GM12878 (cell line): ENCODE data around the gene RAD51B. TPM values are rescaled to one million over a fixed set of nuclear protein-coding genes. Genes with fewer than 3 reads are reported as not detected.

Experiments
- ATAC-seq: fragments of 200-7000 bp; cut with Tn5 transposase; 3 replicates; pipeline ENCODE4 v1.9.1; 2020; ENCODE audit warnings: mild to moderate bottlenecking, moderate library complexity
- BruUV-seq: library from RNA; stranded (reverse); fragments of 400-500 nt; replicated peaks from 2 replicates; lab custom pipeline; 2021; lab: Mats Ljungman, UMichigan
- CTCF ChIA-PET: fragments of 300-600 bp; sonication (Branson Sonifier 250); formaldehyde crosslinking; extraction: SDS; loops from one replicate; lab custom pipeline; 2021; ENCODE audit warnings: inconsistent platforms; lab: Yijun Ruan, JAX
- POLR2A ChIA-PET: fragments of 350-600 bp; formaldehyde crosslinking; extraction: SDS; loops from one replicate; lab custom pipeline; 2021; ENCODE audit warnings: inconsistent platforms; lab: Charles Lee
- RAD21 ChIA-PET: fragments of 300-600 bp; sonication (Branson Sonifier 250); formaldehyde crosslinking; loops from one replicate; lab custom pipeline; 2023; ENCODE audit warnings: antibody characterized with exemption; ENCODE audit not compliant: unreplicated experiment; lab: Charles Lee
- SMC1A ChIA-PET: fragments of 300-600 bp; sonication (Branson Sonifier 250); formaldehyde crosslinking; loops from one replicate; lab custom pipeline; 2023; ENCODE audit not compliant: unreplicated experiment, uncharacterized antibody; lab: Charles Lee
- DNase-seq: peaks from one replicate; pipeline ENCODE4 v3.0.0-alpha.2; 2011; ENCODE audit warnings: low read depth, low spot score
- FAIRE-seq: peaks from 3 replicates; lab custom pipeline; 2011; peaks lifted over from hg19 to GRCh38; lab: Jason Lieb, UNC
- H2AFZ ChIP-seq: 2 replicates; pipeline ENCODE4 v1.6.0; 2011; ENCODE audit warnings: low read depth, low read length, control low read depth; ENCODE audit not compliant: control insufficient read depth
- H3K27ac ChIP-seq: 2 replicates; pipeline ENCODE4 v1.5.1; 2011; ENCODE audit warnings: control low read depth; ENCODE audit not compliant: control insufficient read depth, insufficient read depth
- H3K27me3 ChIP-seq, 2 experiments: replicated peaks in 1 of 2; 2 replicates each; pipeline versions ENCODE4 v1.6.0 to v1.6.1; 2011; ENCODE audit warnings: low read length in 1 of 2; ENCODE audit not compliant: control insufficient read depth in 2 of 2, insufficient read depth in 2 of 2
- H3K36me3 ChIP-seq, 2 experiments: 2 replicates each; pipeline ENCODE4 v1.5.1; 2011; ENCODE audit warnings: low read length in 1 of 2; ENCODE audit not compliant: control insufficient read depth in 2 of 2, insufficient read depth in 2 of 2
- H3K4me1 ChIP-seq: 2 replicates; pipeline ENCODE4 v1.6.1; 2011; ENCODE audit warnings: mild to moderate bottlenecking, low read length, moderate library complexity, mixed read lengths; ENCODE audit not compliant: control insufficient read depth, insufficient read depth
- H3K4me2 ChIP-seq: 2 replicates; pipeline ENCODE4 v1.6.0; 2011; ENCODE audit warnings: control low read depth; ENCODE audit not compliant: control insufficient read depth, insufficient read depth
- H3K4me3 ChIP-seq: fragments of 200-600 bp; sonication (generic); 2 replicates; pipeline ENCODE4 v1.5.1; 2016
- H3K79me2 ChIP-seq: 2 replicates; pipeline ENCODE4 v1.6.0; 2011; ENCODE audit warnings: low read length; ENCODE audit not compliant: control insufficient read depth, insufficient read depth
- H3K9ac ChIP-seq: 2 replicates; pipeline ENCODE4 v1.8.0; 2011; ENCODE audit warnings: low read length, control low read depth, mixed read lengths; ENCODE audit not compliant: control insufficient read depth, insufficient read depth
- H3K9me3 ChIP-seq: replicated peaks from 3 replicates; pipeline ENCODE4 v1.5.1; 2011; ENCODE audit warnings: mild to moderate bottlenecking, low read length; ENCODE audit not compliant: control insufficient read depth, insufficient read depth
- H4K20me1 ChIP-seq: 2 replicates; pipeline ENCODE4 v1.6.0; 2011; ENCODE audit not compliant: control insufficient read depth, insufficient read depth
- EGR1 ChIP-seq, 2 experiments: IDR thresholded peaks; 1 replicate in 1 of 2; 2 replicates in 1 of 2; pipeline ENCODE4 v1.6.1; 2011 to 2012; ENCODE audit warnings: low read depth in 2 of 2, low read length in 2 of 2, borderline replicate concordance in 1 of 2, mild to moderate bottlenecking in 1 of 2, moderate library complexity in 1 of 2
- IRF5 ChIP-seq: fragments of 450-650 bp; IDR thresholded peaks from 2 replicates; pipeline ENCODE4 v1.6.1; 2017; ENCODE audit warnings: borderline replicate concordance
- MXI1 ChIP-seq: fragments of 150-350 bp; IDR thresholded peaks from 2 replicates; pipeline ENCODE4 v1.6.1; 2011; ENCODE audit warnings: low read depth, mild to moderate bottlenecking, inconsistent platforms, low read length, improper control_type of control experiment
- SREBF2 ChIP-seq: IDR thresholded peaks from 2 replicates; pipeline ENCODE4 v1.6.1; 2012; ENCODE audit warnings: mild to moderate bottlenecking, low read length
- ZBTB11 ChIP-seq: fragments of 450-650 bp; formaldehyde crosslinking; IDR thresholded peaks from 2 replicates; pipeline ENCODE4 v1.5.0; 2022; ENCODE audit warnings: mild to moderate bottlenecking, missing genetic modification characterization
- ZNF622 ChIP-seq: fragments of 450-650 bp; IDR thresholded peaks from 2 replicates; pipeline ENCODE4 v1.6.1; 2017; ENCODE audit warnings: mild to moderate bottlenecking, inconsistent platforms
- WGBS: methylation state at CpG from one replicate; pipeline ENCODE4 v1.1.6; 2016; ENCODE audit warnings: low lambda C conversion rate; ENCODE audit not compliant: insufficient replicate concordance, insufficient coverage; ENCODE audit errors: missing lambda C conversion rate; 5-methylcytosine and 5-hydroxymethylcytosine counted together
- in situ Hi-C: fragments of 300-500 bp; cut with MboI; formaldehyde crosslinking; loops from 9 replicates; pipeline ENCODE4 v1.14.3; 2018; ENCODE audit warnings: mixed read lengths
- intact Hi-C: fragments of 100-400 bp; cut with micrococcal nuclease; formaldehyde crosslinking; loops from one replicate; pipeline ENCODE4 v1.14.2; 2022; ENCODE audit not compliant: unreplicated experiment
- polyA plus RNA-seq, 11 experiments: library from polyadenylated mRNA; depleted of rRNA in 4 of 11; unstranded in 6 of 11; stranded (reverse) in 5 of 11; fragments of >200 nt; fragmentation: Nextera tagmentation in 4 of 11; fragmentation: Illumina TruSeq in 1 of 11; extraction: Ambion mirVana in 4 of 11; extraction: Trizol in 1 of 11; gene quantifications; 1 replicate in 1 of 11; 2 replicates in 10 of 11; pipeline versions ENCODE4 v1.2.1 to v1.2.3, GENCODE V29; 2011 to 2016; ENCODE audit warnings: inconsistent platforms in 2 of 11, missing spikeins in 2 of 11, low read depth in 1 of 11
- total RNA-seq, 4 experiments: library from RNA; depleted of rRNA in 3 of 4; stranded (reverse); fragments of >200 nt in 3 of 4; fragmentation: Illumina TruSeq in 1 of 4; extraction: Trizol in 1 of 4; gene quantifications; 2 replicates each; pipeline versions ENCODE4 v1.2.1 to v1.2.3, GENCODE V29; 2013 to 2021

Gene RAD51B
- total and polyA plus RNA-seq, 10 of the 15 experiments (the other 5 are each of a cell fraction or from before 2014, with no cell fraction given), result 9.8 to 26.8 (median 21.3) TPM

GRCh38 chr14:68598089-68598488 lies 778.5 kb downstream of the RAD51B start:
- BruUV-seq, result no TSS peak
- no peaks in the 10 kb centered on the region for H3K79me2 ChIP-seq
- H2AFZ ChIP-seq, result no peak overlapping the region
- no peaks in the 10 kb centered on the region; the same call in 2 of the 3 replicates for H3K9me3 ChIP-seq
- TF ChIP-seq EGR1 (IDR thresholded peaks at IDR 0.05; ENCODE audit: borderline replicate concordance in 1 of 2, low read depth in 2 of 2, low read length in 2 of 2) (no peak), MXI1 (no peak), ZNF622 (no peak), SREBF2 (no peak), IRF5 (no peak), ZBTB11 (CRISPR knock-in tag) (no peak)
- H3K27me3 ChIP-seq, result no peaks in the 10 kb centered on the region
- H3K36me3 ChIP-seq, result no peaks in the 10 kb centered on the region
- 48% methylated on average over 2 of the region's 2 CpGs for WGBS
- no peak overlapping the region for H3K4me2 ChIP-seq
- no peak overlapping the region for H3K9ac ChIP-seq
- RAD21 ChIA-PET, result no interaction called here
- in situ Hi-C loops (no loop called here), intact Hi-C loops (no loop called here)
- ATAC-seq, result no peak
- no peaks in the 10 kb centered on the region for H3K4me1 ChIP-seq
- no peak overlapping the region for H3K4me3 ChIP-seq
- H4K20me1 ChIP-seq, result no peaks in the 10 kb centered on the region
- POLR2A ChIA-PET, result no interaction called here
- H3K27ac ChIP-seq, result no peak overlapping the region
- CTCF ChIA-PET, result interaction anchor here (0.8 kb wide), 1 partner anchor 27 kb away, joined by 3 read pairs; no protein-coding TSS in a partner anchor
- DNase-seq, result no peak
- no peak for FAIRE-seq
- SMC1A ChIA-PET, result interaction anchor here (0.8 kb wide), 1 partner anchor 64 kb away, joined by 3 read pairs; no protein-coding TSS in a partner anchor
